Pancreas (tissue), 10 donors: ENCODE measurements around the gene CYFIP1. TPM values are rescaled to one million over a fixed set of nuclear protein-coding genes. Genes with fewer than 3 reads are reported as not detected.

Experiments used
- ATAC-seq, 4 donors: fragments of 200-7000 bp; cut with Tn5 transposase; one replicate each; pipeline versions ENCODE4 v1.8.0 to v1.9.1; 2020; ENCODE audit warnings: mild to moderate bottlenecking in 4 of 4, moderate library complexity in 4 of 4
- DNase-seq, 6 donors: peaks; one replicate each; pipeline ENCODE4 v3.0.0-alpha.2; 2020
- FAIRE-seq: peaks from 2 replicates; lab custom pipeline; 2012; peaks lifted over from hg19 to GRCh38; lab: Jason Lieb, UNC
- H3K27ac ChIP-seq, 4 donors: fragments of 200-600 bp; sonication (generic); 1 replicate in 3 of 4; 2 replicates in 1 of 4; pipeline versions ENCODE4 v1.5.0 to v1.8.0; 2020
- H3K27me3 ChIP-seq, 4 donors: fragments of 200-600 bp; one replicate each; pipeline ENCODE4 v1.8.0; 2021
- H3K36me3 ChIP-seq, 3 donors: fragments of 200-600 bp; sonication (generic) in 1 of 3; one replicate each; pipeline versions ENCODE4 v1.5.0 to v1.8.0; 2020 to 2021
- H3K4me1 ChIP-seq, 3 donors: fragments of 200-600 bp; one replicate each; pipeline ENCODE4 v1.8.0; 2021
- H3K4me3 ChIP-seq, 4 donors: fragments of 200-600 bp; sonication (generic) in 2 of 4; one replicate each; pipeline versions ENCODE4 v1.5.0 to v1.8.0; 2020 to 2021
- H3K9me3 ChIP-seq, 4 donors: fragments of 200-600 bp; one replicate each; pipeline ENCODE4 v1.8.0; 2021
- CTCF ChIP-seq, 4 donors: fragments of 200-600 bp; sonication (generic) in 3 of 4; IDR thresholded peaks; one replicate each; pipeline versions ENCODE4 v1.5.0 to v1.8.0; 2021; ENCODE audit warnings: antibody characterized with exemption in 4 of 4
- WGBS, 2 donors: extraction: QIAGEN DNeasy Blood & Tissue Kit; methylation state at CpG; one replicate each; pipeline ENCODE4 v1.1.7; 2013; 5-methylcytosine and 5-hydroxymethylcytosine counted together
- intact Hi-C, 3 donors: fragments of 100-400 bp; cut with DNase I; formaldehyde crosslinking; loops; one replicate each; pipeline versions ENCODE4 v1.11.1 to v1.14.2; 2022
- polyA plus RNA-seq, 2 donors: library from polyadenylated mRNA; stranded (reverse); fragments of 200-250 nt; gene quantifications; one replicate each; pipeline ENCODE4 v1.2.3, GENCODE V29; 2013
- total RNA-seq, 6 donors: library from RNA; stranded (reverse); fragmentation: NEBNext Ultra II Directional in 4 of 6; extraction: Animal tissue kit (Norgen Biotek cat#: 25700) in 4 of 6; gene quantifications; one replicate each; pipeline versions ENCODE4 v1.2.1 to v1.2.4, GENCODE V29; 2021 to 2023
- donor health status: healthy with polysubstance abuse.
- donor health status: DM: no; HTN: no; CAD: no; lungs with moderate emphysema.
- donor health status: DM: no; HTN: no; CAD: no.
- donor health status: control.
- donor health status: control.
- donor health status: Bipolar disorder and iron deficiency.
- donor health status: DM: yes; HTN: yes; CAD: no.
- donor health status: DM: no; HTN: no; CAD: no.
- donor health status: DM: no; HTN: no; CAD: no.
- donor health status: DM: yes; HTN: yes; CAD: no.

CYFIP1 gene
- total and polyA plus RNA-seq, 8 donors = 21.3 to 99.1 (median 59.2) TPM

GRCh38 chr15:22952796-22953579 lies 27.2 kb downstream of the CYFIP1 start:
- Histone ChIP-seq H3K9me3 (no peaks in the 10 kb centered on the region), H3K4me1 (peaks cover 0 to 9% (median 5%) of the 10 kb centered on the region in 3 donors), H3K36me3 (no peaks in the 10 kb centered on the region), H3K27me3 (no peaks in the 10 kb centered on the region), H3K4me3 (no peak overlapping the region), H3K27ac (no peak overlapping the region)
- intact Hi-C loops = no loop called here
- WGBS, 2 donors = 57 to 72% methylated on average over 21 of the region's 21 CpGs
- no peak for TF ChIP-seq CTCF (IDR thresholded peaks at IDR 0.05)
- peak in 1 of 4 donors; percentile 4 for ATAC-seq
- DNase-seq = peak in 1 of 6 donors; percentile 3
- FAIRE-seq = no peak

GRCh38 chr15:22951381-22952280 lies 28.5 kb downstream of the CYFIP1 start:
- ATAC-seq (no peak), DNase-seq (no peak), FAIRE-seq (no peak)
- Histone ChIP-seq H3K4me3 (no peak overlapping the region), H3K4me1 (peaks cover 0 to 9% (median 5%) of the 10 kb centered on the region in 3 donors), H3K9me3 (no peaks in the 10 kb centered on the region), H3K27ac (no peak overlapping the region), H3K27me3 (no peaks in the 10 kb centered on the region), H3K36me3 (no peaks in the 10 kb centered on the region)
- WGBS, 2 donors = 81 to 91% methylated on average over 39 of the region's 39 CpGs
- no peak for TF ChIP-seq CTCF (IDR thresholded peaks at IDR 0.05)
- intact Hi-C loops = no loop called here

- FAIRE-seq (no peak), DNase-seq (no peak), ATAC-seq (no peak)
- 92 to 98% methylated on average over 16 of the region's 16 CpGs for WGBS, 2 donors
- Histone ChIP-seq H3K4me1 (peaks cover 0 to 9% (median 2%) of the 10 kb centered on the region in 3 donors), H3K27ac (no peak overlapping the region), H3K9me3 (no peaks in the 10 kb centered on the region), H3K27me3 (no peaks in the 10 kb centered on the region), H3K36me3 (no peaks in the 10 kb centered on the region), H3K4me3 (no peak overlapping the region)
- intact Hi-C loops = no loop called here
- TF ChIP-seq CTCF (IDR thresholded peaks at IDR 0.05) = no peak
Measured at GRCh38 chr15:22951031-22951380, 29.2 kb downstream of the CYFIP1 start.

- no peaks in the 10 kb centered on the region for H3K27me3 ChIP-seq
- no peaks in the 10 kb centered on the region for H3K36me3 ChIP-seq
- FAIRE-seq = no peak
- no peaks in the 10 kb centered on the region for H3K9me3 ChIP-seq
- ATAC-seq = no peak
- no peak for TF ChIP-seq CTCF (IDR thresholded peaks at IDR 0.05)
- peaks cover 0 to 9% (median 0%) of the 10 kb centered on the region in 3 donors for H3K4me1 ChIP-seq
- H3K4me3 ChIP-seq = no peak overlapping the region
- DNase-seq = no peak
- intact Hi-C loops = no loop called here
- WGBS, 2 donors = 83 to 89% methylated on average over 25 of the region's 25 CpGs
- H3K27ac ChIP-seq = no peak overlapping the region
Measured at GRCh38 chr15:22950256-22950990, 29.7 kb downstream of the CYFIP1 start.
